GM06990 (cell line): ENCODE data around the gene LRIT1.

Experiments used
- DNase-seq: peaks from one replicate; pipeline ENCODE4 v3.0.0-alpha.2; 2011; ENCODE audit not compliant: insufficient read length; ENCODE audit errors: extremely low read depth
- H3K27me3 ChIP-seq: replicated peaks from 2 replicates; pipeline ENCODE4 v1.6.0; 2011; ENCODE audit warnings: low read length; ENCODE audit not compliant: control insufficient read depth, insufficient read depth
- H3K36me3 ChIP-seq: 2 replicates; pipeline ENCODE4 v1.5.1; 2011; ENCODE audit warnings: low read length; ENCODE audit not compliant: control insufficient read depth, insufficient read depth
- H3K4me3 ChIP-seq: replicated peaks from 2 replicates; pipeline ENCODE4 v1.5.1; 2011; ENCODE audit warnings: low read depth, mild to moderate bottlenecking, control low read depth, low read length
- TF ChIP-seq, protein P1 (sequence below): IDR thresholded peaks from 2 replicates; pipeline ENCODE4 v1.5.1; 2011; ENCODE audit warnings: low read length, control low read depth, mild to moderate bottlenecking, inconsistent platforms; ENCODE audit not compliant: insufficient read depth, poor library complexity, severe bottlenecking

LRIT1 gene

GRCh38 chr10:84270708-84271107 lies 29.4 kb upstream of the LRIT1 start:
- Histone ChIP-seq H3K27me3 (no peaks in the 10 kb centered on the region; the same call in 1 of the 2 replicates), H3K4me3 (no peak overlapping the region), H3K36me3 (no peaks in the 10 kb centered on the region)
- DNase-seq = no peak
- TF ChIP-seq, protein P1, sequence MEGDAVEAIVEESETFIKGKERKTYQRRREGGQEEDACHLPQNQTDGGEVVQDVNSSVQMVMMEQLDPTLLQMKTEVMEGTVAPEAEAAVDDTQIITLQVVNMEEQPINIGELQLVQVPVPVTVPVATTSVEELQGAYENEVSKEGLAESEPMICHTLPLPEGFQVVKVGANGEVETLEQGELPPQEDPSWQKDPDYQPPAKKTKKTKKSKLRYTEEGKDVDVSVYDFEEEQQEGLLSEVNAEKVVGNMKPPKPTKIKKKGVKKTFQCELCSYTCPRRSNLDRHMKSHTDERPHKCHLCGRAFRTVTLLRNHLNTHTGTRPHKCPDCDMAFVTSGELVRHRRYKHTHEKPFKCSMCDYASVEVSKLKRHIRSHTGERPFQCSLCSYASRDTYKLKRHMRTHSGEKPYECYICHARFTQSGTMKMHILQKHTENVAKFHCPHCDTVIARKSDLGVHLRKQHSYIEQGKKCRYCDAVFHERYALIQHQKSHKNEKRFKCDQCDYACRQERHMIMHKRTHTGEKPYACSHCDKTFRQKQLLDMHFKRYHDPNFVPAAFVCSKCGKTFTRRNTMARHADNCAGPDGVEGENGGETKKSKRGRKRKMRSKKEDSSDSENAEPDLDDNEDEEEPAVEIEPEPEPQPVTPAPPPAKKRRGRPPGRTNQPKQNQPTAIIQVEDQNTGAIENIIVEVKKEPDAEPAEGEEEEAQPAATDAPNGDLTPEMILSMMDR = no peak

DNA sequence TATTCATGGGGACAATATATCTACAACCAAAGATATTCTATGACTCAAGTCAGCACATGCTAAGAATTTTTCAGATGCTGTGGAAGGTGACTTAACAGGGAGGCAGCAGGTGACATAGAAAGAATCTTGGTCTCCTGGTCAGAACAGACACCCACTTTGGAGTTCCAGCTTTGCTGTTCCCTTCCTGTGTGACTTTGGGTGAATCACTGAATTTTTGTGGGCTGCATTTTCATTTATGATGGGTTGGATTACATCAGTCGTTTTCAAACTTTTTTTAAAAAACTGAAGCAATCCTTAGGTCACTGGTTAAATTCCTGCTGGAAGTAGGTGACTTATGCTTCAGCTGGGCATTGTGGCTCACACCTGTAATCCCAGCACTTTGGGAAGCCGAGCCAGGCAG lies 28.4 kb upstream of the LRIT1 start:
- TF ChIP-seq, protein P1 = no peak
- Histone ChIP-seq H3K4me3 (no peak overlapping the region), H3K27me3 (no peaks in the 10 kb centered on the region; the same call in 1 of the 2 replicates), H3K36me3 (no peaks in the 10 kb centered on the region)
- no peak for DNase-seq

GRCh38 chr10:84269162-84269561 lies 27.8 kb upstream of the LRIT1 start:
- TF ChIP-seq, protein P1 = no peak
- H3K36me3 ChIP-seq = no peaks in the 10 kb centered on the region
- H3K27me3 ChIP-seq = no peaks in the 10 kb centered on the region; the same call in 1 of the 2 replicates
- DNase-seq = no peak
- no peak overlapping the region for H3K4me3 ChIP-seq

- Histone ChIP-seq H3K4me3 (no peak overlapping the region), H3K27me3 (no peaks in the 10 kb centered on the region; the same call in 1 of the 2 replicates), H3K36me3 (no peaks in the 10 kb centered on the region)
- TF ChIP-seq, protein P1 = peak; percentile 81
- peak; percentile 23 for DNase-seq
These were observed 26.3 kb upstream of the LRIT1 start for GRCh38 chr10:84267503-84268126.

GRCh38 chr10:84265418-84265817 lies 24.1 kb upstream of the LRIT1 start:
- H3K4me3 ChIP-seq = no peak overlapping the region
- TF ChIP-seq, protein P1 = no peak
- no peak for DNase-seq
- H3K36me3 ChIP-seq = no peaks in the 10 kb centered on the region
- H3K27me3 ChIP-seq = no peaks in the 10 kb centered on the region; the same call in 1 of the 2 replicates
